HUES64 (cell line): ENCODE data around the gene ALKBH8. TPM values are rescaled to one million over a fixed set of nuclear protein-coding genes. Genes with fewer than 3 reads are reported as not detected.
A peak's percentile ranks its signal among the peaks of the same experiment; 100 is the strongest.

Experiments used
- H3K27ac ChIP-seq: 2 replicates; pipeline ENCODE4 v1.7.0; 2013; ENCODE audit warnings: low read depth, low read length, inconsistent platforms
- H3K27me3 ChIP-seq: 2 replicates; pipeline ENCODE4 v1.6.1; 2013; ENCODE audit warnings: mild to moderate bottlenecking, low read length; ENCODE audit not compliant: insufficient read depth
- H3K36me3 ChIP-seq: 2 replicates; pipeline ENCODE4 v1.6.1; 2013; ENCODE audit warnings: mild to moderate bottlenecking, low read length; ENCODE audit not compliant: insufficient read depth
- H3K4me1 ChIP-seq: 2 replicates; pipeline ENCODE4 v1.6.1; 2013; ENCODE audit warnings: mild to moderate bottlenecking, low read length, moderate library complexity; ENCODE audit not compliant: insufficient read depth
- H3K4me3 ChIP-seq: 2 replicates; pipeline ENCODE4 v1.5.1; 2013; ENCODE audit warnings: mild to moderate bottlenecking, low read length, moderate library complexity
- H3K9ac ChIP-seq: 2 replicates; pipeline ENCODE4 v1.6.1; 2013; ENCODE audit warnings: mild to moderate bottlenecking, low read depth, low read length
- H3K9me3 ChIP-seq: 2 replicates; pipeline ENCODE4 v1.6.1; 2013; ENCODE audit warnings: low read depth, low read length; ENCODE audit not compliant: insufficient read depth
- WGBS: fragments of 150-250, 120-280 bp; methylation state at CpG from one replicate; pipeline ENCODE4 v1.1.7; 2013; ENCODE audit warnings: missing lambda C conversion rate; 5-methylcytosine and 5-hydroxymethylcytosine counted together
- polyA plus RNA-seq, 2 experiments: library from polyadenylated mRNA; stranded (reverse); fragments of 50-300 nt; gene quantifications; one replicate each; pipeline ENCODE4 v1.2.3, GENCODE V29; 2013

The ALKBH8 gene, protein sequence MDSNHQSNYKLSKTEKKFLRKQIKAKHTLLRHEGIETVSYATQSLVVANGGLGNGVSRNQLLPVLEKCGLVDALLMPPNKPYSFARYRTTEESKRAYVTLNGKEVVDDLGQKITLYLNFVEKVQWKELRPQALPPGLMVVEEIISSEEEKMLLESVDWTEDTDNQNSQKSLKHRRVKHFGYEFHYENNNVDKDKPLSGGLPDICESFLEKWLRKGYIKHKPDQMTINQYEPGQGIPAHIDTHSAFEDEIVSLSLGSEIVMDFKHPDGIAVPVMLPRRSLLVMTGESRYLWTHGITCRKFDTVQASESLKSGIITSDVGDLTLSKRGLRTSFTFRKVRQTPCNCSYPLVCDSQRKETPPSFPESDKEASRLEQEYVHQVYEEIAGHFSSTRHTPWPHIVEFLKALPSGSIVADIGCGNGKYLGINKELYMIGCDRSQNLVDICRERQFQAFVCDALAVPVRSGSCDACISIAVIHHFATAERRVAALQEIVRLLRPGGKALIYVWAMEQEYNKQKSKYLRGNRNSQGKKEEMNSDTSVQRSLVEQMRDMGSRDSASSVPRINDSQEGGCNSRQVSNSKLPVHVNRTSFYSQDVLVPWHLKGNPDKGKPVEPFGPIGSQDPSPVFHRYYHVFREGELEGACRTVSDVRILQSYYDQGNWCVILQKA
- polyA plus RNA-seq (2013, experiment 1 of 2) = 8.4 TPM
- polyA plus RNA-seq (2013, experiment 2 of 2) = 6.5 TPM

DNA sequence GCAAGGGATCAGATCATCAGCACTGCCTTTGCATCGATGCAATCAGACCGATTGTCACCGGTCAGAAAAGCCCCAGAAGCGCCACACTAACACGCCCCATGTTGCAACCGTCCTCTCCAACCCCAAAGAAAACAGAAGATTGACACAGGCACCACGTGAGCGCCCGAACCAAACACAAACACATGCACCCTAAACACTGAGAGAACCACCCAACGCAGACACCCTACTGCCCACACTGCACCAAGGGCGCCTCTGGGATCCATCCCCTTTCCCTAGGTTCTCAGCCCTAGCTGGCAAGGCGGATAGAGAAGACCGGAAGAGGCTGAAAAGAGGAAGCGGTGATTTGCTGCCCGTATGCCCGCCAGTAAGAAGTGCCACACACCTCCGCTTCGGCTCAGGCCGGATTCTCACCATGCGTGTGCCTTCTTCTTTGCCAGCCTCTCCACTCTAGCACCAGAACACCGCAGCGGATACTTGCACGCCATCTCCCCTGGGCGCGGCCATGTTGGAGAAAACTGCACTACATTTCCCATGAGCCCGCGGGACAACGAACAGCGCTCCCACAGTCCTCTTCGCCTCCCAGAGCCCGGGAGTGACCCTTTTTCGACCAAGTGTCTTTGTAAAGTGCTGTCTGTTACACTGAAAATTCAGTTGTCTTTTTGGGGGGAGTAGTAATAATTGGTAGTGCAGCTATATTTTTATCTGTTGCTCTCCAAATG lies at the start of gene ALKBH8:
ALKBH8 (minus strand) TSS at position 517 of the 719 bp plus-strand sequence. CDS start 4,842 bp downstream, outside the sequence.
- H3K9me3 ChIP-seq = no peaks in the 10 kb centered on the region
- H3K27ac ChIP-seq = peak within 1 kb of the TSS; percentile 75; the same call in 1 of the 2 replicates
- peaks cover 22% of the 10 kb centered on the region for H3K4me1 ChIP-seq
- under 1% methylated on average over 32 of the region's 32 CpGs for WGBS
- peak within 1 kb of the TSS; percentile 97 for H3K4me3 ChIP-seq
- H3K9ac ChIP-seq = peak within 1 kb of the TSS; percentile 89
- no peaks in the 10 kb centered on the region for H3K27me3 ChIP-seq
- H3K36me3 ChIP-seq = peaks cover 4% of the 10 kb centered on the region; the same call in 1 of the 2 replicates

GRCh38 chr11:107612445-107612844 lies 46.9 kb upstream of the ALKBH8 start:
- Histone ChIP-seq H3K4me1 (peaks cover 22% of the 10 kb centered on the region), H3K9me3 (no peaks in the 10 kb centered on the region)
- WGBS = 94% methylated on average over 2 of the region's 2 CpGs

GRCh38 chr11:107609400-107610218 lies 44.1 kb upstream of the ALKBH8 start:
- Histone ChIP-seq H3K4me3 (no peak overlapping the region), H3K36me3 (no peaks in the 10 kb centered on the region), H3K9ac (no peak overlapping the region), H3K9me3 (no peaks in the 10 kb centered on the region), H3K27me3 (peaks cover 14% of the 10 kb centered on the region; the same call in 1 of the 2 replicates), H3K27ac (no peak overlapping the region), H3K4me1 (peaks cover 22% of the 10 kb centered on the region)
- WGBS = 49% methylated on average over 10 of the region's 10 CpGs

More at GRCh38 chr11:107612445-107612844, 46.9 kb upstream of the ALKBH8 start:
- H3K27me3 ChIP-seq = peaks cover 14% of the 10 kb centered on the region; the same call in 1 of the 2 replicates
- H3K4me3 ChIP-seq = no peak overlapping the region
- H3K36me3 ChIP-seq = no peaks in the 10 kb centered on the region
- no peak overlapping the region for H3K27ac ChIP-seq
- H3K9ac ChIP-seq = no peak overlapping the region

GRCh38 chr11:107608809-107609208 lies 43.3 kb upstream of the ALKBH8 start:
- Histone ChIP-seq H3K9me3 (no peaks in the 10 kb centered on the region), H3K36me3 (no peaks in the 10 kb centered on the region), H3K27me3 (peaks cover 14% of the 10 kb centered on the region; the same call in 1 of the 2 replicates), H3K4me3 (no peak overlapping the region), H3K4me1 (peaks cover 22% of the 10 kb centered on the region), H3K27ac (no peak overlapping the region), H3K9ac (no peak overlapping the region)
- 54% methylated on average over 2 of the region's 2 CpGs for WGBS

DNA sequence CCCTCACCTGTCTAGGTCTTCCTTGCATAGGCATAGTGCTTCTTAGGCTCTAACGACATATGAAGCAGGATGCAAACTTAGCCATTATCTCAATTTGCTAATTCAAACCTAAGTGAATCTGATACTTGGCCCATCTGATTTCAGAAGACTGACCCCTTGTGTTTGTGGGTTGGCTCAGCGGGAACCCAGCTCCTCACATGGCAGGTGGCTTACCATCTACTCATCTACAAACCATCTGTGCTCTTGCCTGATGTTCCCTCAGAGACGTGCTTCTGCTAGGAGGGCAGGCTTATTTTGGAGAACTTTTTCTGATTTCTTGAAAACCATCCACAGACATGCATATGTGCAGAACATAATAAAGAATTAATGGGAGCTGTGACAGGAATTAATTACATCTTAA lies 40.6 kb upstream of the ALKBH8 start:
- Histone ChIP-seq H3K9me3 (no peaks in the 10 kb centered on the region), H3K27ac (no peak overlapping the region), H3K27me3 (peaks cover 14% of the 10 kb centered on the region; the same call in 1 of the 2 replicates), H3K4me1 (peaks cover 31% of the 10 kb centered on the region), H3K4me3 (no peak overlapping the region), H3K36me3 (no peaks in the 10 kb centered on the region), H3K9ac (no peak overlapping the region)
- WGBS = 74% methylated on average over 3 of the region's 3 CpGs

DNA sequence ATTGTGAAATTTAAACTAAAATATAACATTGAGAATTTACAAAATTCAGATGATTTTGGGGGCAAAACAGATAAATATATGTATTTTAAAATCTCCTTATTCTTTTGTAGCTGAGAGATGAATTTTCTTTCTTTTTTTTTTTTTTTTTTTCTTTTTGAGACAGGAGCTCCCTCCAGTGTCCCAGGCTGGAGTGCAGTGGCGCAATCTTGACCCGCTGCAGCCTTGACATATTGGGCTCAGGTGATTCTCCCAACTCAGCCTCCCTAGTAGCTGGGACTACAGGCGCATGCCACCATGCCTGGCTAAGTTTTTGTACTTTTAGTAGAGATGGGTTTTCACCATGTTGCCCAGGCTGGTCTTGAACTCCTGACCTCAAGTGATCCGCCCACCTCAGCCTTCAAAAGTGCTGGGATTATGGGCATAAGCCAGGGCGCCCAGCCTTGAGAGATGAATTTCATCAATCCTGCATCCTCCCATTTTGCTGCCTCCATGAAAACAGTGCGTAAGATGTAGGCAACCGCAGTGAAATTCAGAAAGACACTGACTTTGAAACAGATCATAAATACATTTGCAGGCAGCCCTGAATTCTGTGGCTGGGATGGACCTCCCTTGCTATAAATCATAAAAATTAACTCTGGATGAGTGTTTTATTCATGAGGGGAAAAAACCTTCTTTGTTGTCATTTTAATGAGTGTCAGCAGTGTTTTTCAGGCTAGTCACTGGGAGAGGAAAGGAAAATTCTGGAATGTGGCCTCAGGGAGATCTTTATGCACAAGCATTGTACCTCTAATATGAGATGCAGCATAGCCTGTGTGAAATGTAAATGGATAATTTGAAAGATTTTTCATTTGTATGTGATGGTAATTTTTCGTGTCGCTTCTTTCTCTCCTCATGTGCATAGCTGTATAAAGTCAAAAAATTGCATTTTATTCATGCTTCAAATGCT lies 39.8 kb upstream of the ALKBH8 start:
- no peaks in the 10 kb centered on the region for H3K36me3 ChIP-seq
- no peak overlapping the region for H3K4me3 ChIP-seq
- 93% methylated on average over 8 of the region's 9 CpGs for WGBS
- peaks cover 31% of the 10 kb centered on the region for H3K4me1 ChIP-seq
- H3K27me3 ChIP-seq = peaks cover 10% of the 10 kb centered on the region; the same call in 1 of the 2 replicates
- H3K9me3 ChIP-seq = no peaks in the 10 kb centered on the region
- no peak overlapping the region for H3K27ac ChIP-seq
- H3K9ac ChIP-seq = no peak overlapping the region

GRCh38 chr11:107598225-107599139 lies 32.9 kb upstream of the ALKBH8 start:
- Histone ChIP-seq H3K36me3 (no peaks in the 10 kb centered on the region), H3K9me3 (no peaks in the 10 kb centered on the region), H3K27ac (no peak overlapping the region), H3K9ac (no peak overlapping the region), H3K27me3 (peaks cover 43% of the 10 kb centered on the region), H3K4me1 (peaks cover 35% of the 10 kb centered on the region), H3K4me3 (no peak overlapping the region)
- WGBS = 53% methylated on average over 6 of the region's 6 CpGs

GRCh38 chr11:107594736-107595135 lies 29.2 kb upstream of the ALKBH8 start:
- WGBS = 78% methylated on average over 2 of the region's 2 CpGs
- H3K9ac ChIP-seq = no peak overlapping the region
- no peak overlapping the region for H3K27ac ChIP-seq
- peaks cover 81% of the 10 kb centered on the region for H3K27me3 ChIP-seq
- peaks cover 44% of the 10 kb centered on the region for H3K4me1 ChIP-seq
- no peaks in the 10 kb centered on the region for H3K36me3 ChIP-seq
- H3K4me3 ChIP-seq = no peak overlapping the region
- no peaks in the 10 kb centered on the region for H3K9me3 ChIP-seq

- Histone ChIP-seq H3K27me3 (peaks cover 89% of the 10 kb centered on the region), H3K4me1 (peaks cover 47% of the 10 kb centered on the region), H3K36me3 (no peaks in the 10 kb centered on the region), H3K9ac (no peak overlapping the region), H3K27ac (no peak overlapping the region), H3K9me3 (no peaks in the 10 kb centered on the region), H3K4me3 (no peak overlapping the region)
- WGBS = 19% methylated on average over 4 of the region's 4 CpGs
Measured at GRCh38 chr11:107593951-107594350, 28.4 kb upstream of the ALKBH8 start.
